ENCODE results near the gene GGACT.

GGACT gene

DNA sequence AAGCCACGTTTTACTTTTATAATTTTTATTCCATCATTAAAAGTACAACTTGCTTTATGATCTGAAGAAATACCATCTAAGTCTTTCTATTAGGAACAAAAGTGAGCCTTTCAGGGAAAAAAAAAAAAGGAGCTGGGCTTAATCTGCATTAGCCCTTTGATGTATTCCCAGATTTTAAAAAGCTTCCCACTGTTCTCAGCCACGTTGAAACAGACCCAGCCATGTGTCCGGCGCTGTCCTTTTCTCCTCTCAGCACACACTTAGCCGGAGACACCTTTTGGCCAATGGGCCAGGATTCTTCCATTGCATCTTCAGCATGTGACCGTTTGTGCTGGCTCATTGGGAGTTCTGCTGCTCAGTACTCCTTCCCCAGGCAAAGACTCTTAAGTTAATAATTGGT, 105.5 kb downstream of the GGACT start:
- no peak overlapping the region for H3K4me3 ChIP-seq (ENCODE audit: low read depth, low read length, poor library complexity, severe bottlenecking)
- TF ChIP-seq EZH2 (IDR thresholded peaks at IDR 0.05; ENCODE audit: borderline replicate concordance, low read length) (no peak), CTCF (IDR thresholded peaks at IDR 0.05; ENCODE audit: low read length) (no peak)
- H3K4me2 ChIP-seq (ENCODE audit: low read length), result no peak overlapping the region

DNA sequence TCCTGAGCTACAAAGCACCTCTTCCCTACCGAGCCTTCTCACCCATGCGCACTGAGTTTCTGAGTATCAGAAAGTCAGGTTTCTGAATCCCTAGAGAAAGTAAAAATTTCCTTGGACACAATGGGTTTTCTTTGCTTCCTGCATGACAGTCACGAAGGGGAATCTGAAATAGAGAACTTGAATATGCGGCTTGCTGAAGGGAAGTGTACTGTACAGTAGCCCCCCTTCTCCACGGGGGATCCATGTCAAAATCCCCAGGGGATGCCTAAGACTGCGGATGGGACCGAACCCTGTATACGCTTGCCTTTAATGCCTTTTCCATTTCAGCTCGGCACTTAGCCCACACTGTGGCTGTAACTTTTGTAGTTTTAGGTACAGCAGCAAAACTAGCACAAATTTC, 107.9 kb downstream of the GGACT start:
- Histone ChIP-seq H3K9me2 (ENCODE audit: low read depth, low read length) (no peaks in the 10 kb centered on the region), H4K20me1 (ENCODE audit: insufficient read depth, low read length) (no peaks in the 10 kb centered on the region), H3K4me3 (ENCODE audit: low read depth, low read length, poor library complexity, severe bottlenecking) (no peak overlapping the region), H3K36me3 (ENCODE audit: insufficient read depth, low read length) (no peaks in the 10 kb centered on the region), H3K79me2 (ENCODE audit: insufficient read depth, low read length) (no peaks in the 10 kb centered on the region), H2AFZ (ENCODE audit: low read length) (no peak overlapping the region), H3K4me1 (ENCODE audit: insufficient read depth, low read length, severe bottlenecking) (no peaks in the 10 kb centered on the region), H3K9me3 (ENCODE audit: low read length) (no peaks in the 10 kb centered on the region), H3K27ac (ENCODE audit: low read depth, low read length, poor library complexity, severe bottlenecking) (no peak overlapping the region), H3K4me2 (ENCODE audit: low read length) (no peak overlapping the region), H3F3A (ENCODE audit: insufficient read depth, low read length) (no peaks in the 10 kb centered on the region), H3K27me3 (ENCODE audit: insufficient read depth, low read length) (0 out of 2 replicates have a peak, but pooled peaks cover 5% of the 10 kb centered on the region), H3K9ac (ENCODE audit: low read length) (no peak overlapping the region)
- no peak for TF ChIP-seq EZH2 (IDR thresholded peaks at IDR 0.05; ENCODE audit: borderline replicate concordance, low read length)
- TF ChIP-seq CTCF (IDR thresholded peaks at IDR 0.05; ENCODE audit: low read length), result no peak

More for the DNA sequence above, 105.5 kb downstream of the GGACT start:
- no peak overlapping the region for H3K9ac ChIP-seq (ENCODE audit: low read length)
- no peaks in the 10 kb centered on the region for H3K79me2 ChIP-seq (ENCODE audit: insufficient read depth, low read length)
- no peak overlapping the region for H2AFZ ChIP-seq (ENCODE audit: low read length)
- H3K9me2 ChIP-seq (ENCODE audit: low read depth, low read length), result no peaks in the 10 kb centered on the region
- H3F3A ChIP-seq (ENCODE audit: insufficient read depth, low read length), result no peaks in the 10 kb centered on the region
- no peaks in the 10 kb centered on the region for H3K4me1 ChIP-seq (ENCODE audit: insufficient read depth, low read length, severe bottlenecking)
- no peaks in the 10 kb centered on the region for H3K36me3 ChIP-seq (ENCODE audit: insufficient read depth, low read length)
- 0 out of 2 replicates have a peak, but pooled peaks cover 5% of the 10 kb centered on the region for H3K27me3 ChIP-seq (ENCODE audit: insufficient read depth, low read length)
- no peaks in the 10 kb centered on the region for H3K9me3 ChIP-seq (ENCODE audit: low read length)
- H4K20me1 ChIP-seq (ENCODE audit: insufficient read depth, low read length), result no peaks in the 10 kb centered on the region
- no peak overlapping the region for H3K27ac ChIP-seq (ENCODE audit: low read depth, low read length, poor library complexity, severe bottlenecking)
